Mucosa of descending colon (tissue), 3 donors: ENCODE data around the gene INTS12. TPM values are rescaled to one million over a fixed set of nuclear protein-coding genes. Genes with fewer than 3 reads are reported as not detected.

Source experiments
- ATAC-seq: fragments of 200-7000 bp; cut with Tn5 transposase; one replicate; pipeline ENCODE4 v1.9.1; 2020; ENCODE audit warnings: mild to moderate bottlenecking, moderate library complexity
- DNase-seq, 3 donors: peaks; one replicate each; pipeline ENCODE4 v3.0.0-alpha.2; 2020
- H3K36me3 ChIP-seq: fragments of 200-600 bp; one replicate; pipeline ENCODE4 v1.8.0; 2021; ENCODE audit warnings: low read depth, mild to moderate bottlenecking
- H3K4me1 ChIP-seq: fragments of 200-600 bp; one replicate; pipeline ENCODE4 v1.8.0; 2021; ENCODE audit warnings: low read depth, mild to moderate bottlenecking
- H3K4me3 ChIP-seq: fragments of 200-600 bp; one replicate; pipeline ENCODE4 v1.8.0; 2021; ENCODE audit warnings: mild to moderate bottlenecking
- H3K9me3 ChIP-seq: fragments of 200-600 bp; one replicate; pipeline ENCODE4 v1.8.0; 2021; ENCODE audit warnings: mild to moderate bottlenecking
- CTCF ChIP-seq: fragments of 200-600 bp; IDR thresholded peaks from one replicate; pipeline ENCODE4 v1.8.0; 2022; ENCODE audit warnings: antibody characterized with exemption, mild to moderate bottlenecking
- intact Hi-C, 2 donors: fragments of 100-400 bp; cut with DNase I in 1 of 2; cut with micrococcal nuclease in 1 of 2; formaldehyde crosslinking; loops; one replicate each; pipeline versions ENCODE4 v1.11.0 to v1.11.1; 2022; cut with DNase I, micrococcal nuclease
- total RNA-seq, 3 donors: library from RNA; stranded (reverse); fragmentation: NEBNext Ultra II Directional in 2 of 3; extraction: Animal tissue kit (Norgen Biotek cat#: 25700) in 2 of 3; gene quantifications; one replicate each; pipeline versions ENCODE4 v1.2.1 to v1.2.4, GENCODE V29; 2021 to 2023
- donor health status: DM: no; HTN: no; CAD: no; lungs with moderate emphysema.
- donor health status: DM: no; HTN: no; CAD: no.
- donor health status: DM: no; HTN: yes; CAD: no.

The INTS12 gene
- total RNA-seq, 3 donors from 2014 or later = 15.9 to 18.7 (median 17.1) TPM

- intact Hi-C loops = no loop called here
- DNase-seq (no peak), ATAC-seq (no peak)
- Histone ChIP-seq H3K36me3 (no peaks in the 10 kb centered on the region), H3K4me3 (no peak overlapping the region), H3K4me1 (no peaks in the 10 kb centered on the region), H3K9me3 (no peaks in the 10 kb centered on the region)
- no peak for TF ChIP-seq CTCF
These were observed 56.6 kb downstream of the INTS12 start for GRCh38 chr4:105651884-105652283.

GRCh38 chr4:105650190-105650589, 58.3 kb downstream of the INTS12 start:
- Histone ChIP-seq H3K36me3 (no peaks in the 10 kb centered on the region), H3K4me3 (no peak overlapping the region), H3K4me1 (no peaks in the 10 kb centered on the region), H3K9me3 (no peaks in the 10 kb centered on the region)
- intact Hi-C loops = no loop called here
- TF ChIP-seq CTCF = no peak
- DNase-seq (no peak), ATAC-seq (no peak)

- intact Hi-C loops = no loop called here
- Histone ChIP-seq H3K9me3 (no peaks in the 10 kb centered on the region), H3K4me3 (no peak overlapping the region), H3K4me1 (no peaks in the 10 kb centered on the region), H3K36me3 (no peaks in the 10 kb centered on the region)
- no peak for TF ChIP-seq CTCF
- no peak for DNase-seq
- ATAC-seq = no peak
These were observed 63.0 kb downstream of the INTS12 start for GRCh38 chr4:105645440-105645839.

GRCh38 chr4:105644257-105644656, 64.2 kb downstream of the INTS12 start:
- Histone ChIP-seq H3K4me3 (no peak overlapping the region), H3K4me1 (no peaks in the 10 kb centered on the region), H3K36me3 (no peaks in the 10 kb centered on the region), H3K9me3 (no peaks in the 10 kb centered on the region)
- no peak for DNase-seq
- no peak for ATAC-seq
- TF ChIP-seq CTCF = no peak
- intact Hi-C loops = no loop called here

- H3K36me3 ChIP-seq = no peaks in the 10 kb centered on the region
- DNase-seq = no peak
- intact Hi-C loops = no loop called here
- no peaks in the 10 kb centered on the region for H3K4me1 ChIP-seq
- no peak for ATAC-seq
- TF ChIP-seq CTCF = no peak
- no peak overlapping the region for H3K4me3 ChIP-seq
- H3K9me3 ChIP-seq = no peaks in the 10 kb centered on the region
These were observed 66.6 kb downstream of the INTS12 start for GRCh38 chr4:105641845-105642244.
